Glomerular visceral epithelial cell (primary cell): Measurements from ENCODE around the gene CPEB1.
A peak's percentile ranks its signal among the peaks of the same experiment; 100 is the strongest.

Source experiments
- DNase-seq: peaks from one replicate; pipeline ENCODE4 v3.0.0-alpha.2; 2016; ENCODE audit errors: extremely low spot score

The CPEB1 gene

GRCh38 chr15:82595203-82595602 lies 52.0 kb downstream of the CPEB1 start:
- DNase-seq, result no peak

- no peak for DNase-seq
These were observed 59.4 kb downstream of the CPEB1 start for GRCh38 chr15:82587805-82588204.

- peak; percentile 37 for DNase-seq
These were observed 62.1 kb downstream of the CPEB1 start for GRCh38 chr15:82585072-82585471.

- DNase-seq, result no peak
These were observed 66.5 kb downstream of the CPEB1 start for GRCh38 chr15:82580713-82581112.

GRCh38 chr15:82575335-82575734 lies 71.8 kb downstream of the CPEB1 start:
- DNase-seq, result no peak

- no peak for DNase-seq
These were observed 74.2 kb downstream of the CPEB1 start for GRCh38 chr15:82572986-82573385.

- no peak for DNase-seq
These were observed 74.9 kb downstream of the CPEB1 start for GRCh38 chr15:82572311-82572710.

- DNase-seq, result peak; percentile 48
These were observed 75.4 kb downstream of the CPEB1 start for GRCh38 chr15:82571722-82572222.

- peak; percentile 8 for DNase-seq
These were observed 76.2 kb downstream of the CPEB1 start for GRCh38 chr15:82570721-82571508.

GRCh38 chr15:82569834-82570233 lies 77.3 kb downstream of the CPEB1 start:
- no peak for DNase-seq

- DNase-seq, result no peak
These were observed 78.2 kb downstream of the CPEB1 start for GRCh38 chr15:82568986-82569385.

GRCh38 chr15:82567661-82568060 lies 79.5 kb downstream of the CPEB1 start:
- no peak for DNase-seq

GRCh38 chr15:82566690-82567089 lies 80.5 kb downstream of the CPEB1 start:
- no peak for DNase-seq

GRCh38 chr15:82558502-82558901 lies 88.7 kb downstream of the CPEB1 start:
- no peak for DNase-seq

- DNase-seq, result no peak
These were observed 90.7 kb downstream of the CPEB1 start for GRCh38 chr15:82556315-82557035.

GRCh38 chr15:82554849-82555248 lies 92.3 kb downstream of the CPEB1 start:
- no peak for DNase-seq

GRCh38 chr15:82554351-82554750 lies 92.8 kb downstream of the CPEB1 start:
- DNase-seq, result no peak

GRCh38 chr15:82553846-82554245 lies 93.3 kb downstream of the CPEB1 start:
- no peak for DNase-seq

GRCh38 chr15:82552861-82553260 lies 94.3 kb downstream of the CPEB1 start:
- DNase-seq, result no peak

- no peak for DNase-seq
These were observed 95.4 kb downstream of the CPEB1 start for GRCh38 chr15:82551646-82552247.

GRCh38 chr15:82549199-82549665 lies 97.9 kb downstream of the CPEB1 start:
- DNase-seq, result no peak

GRCh38 chr15:82548700-82549099 lies 98.5 kb downstream of the CPEB1 start:
- DNase-seq, result no peak

- DNase-seq, result no peak
These were observed 101.7 kb downstream of the CPEB1 start for GRCh38 chr15:82545478-82545877.
